Measurements from ENCODE around the gene RPRD1B.

GRCh38 chr20:37984018-37984785, 49.3 kb upstream of the RPRD1B start:
- no peak for TF ChIP-seq POLR2A (IDR thresholded peaks at IDR 0.05)
- no peak for TF ChIP-seq POLR2AphosphoS5 (IDR thresholded peaks at IDR 0.05)

All from sigmoid colon (tissue), 4 donors.